Endometrial microvascular endothelial cells (primary cell): ENCODE data around the gene LCE3C. TPM values are rescaled to one million over a fixed set of nuclear protein-coding genes. Genes with fewer than 3 reads are reported as not detected.

Experiments
- total RNA-seq: library from RNA; depleted of rRNA; stranded (reverse); fragments of >200 nt; gene quantifications from one replicate; pipeline ENCODE4 v1.2.3, GENCODE V29; 2015; ENCODE audit errors: inconsistent ontology term

The LCE3C gene
- total RNA-seq, 1 donor from 2014 or later, result not detected

Other genes starting within 250 kb of the LCE3C start
- not detected for gene FLG2, start 240.2 kb upstream of the LCE3C start, total RNA-seq
- not detected for gene CRNN, start 186.0 kb upstream of the LCE3C start, total RNA-seq
- not detected for gene LCE5A, start 89.4 kb upstream of the LCE3C start, total RNA-seq
- not detected for gene CRCT1, start 85.8 kb upstream of the LCE3C start, total RNA-seq
- gene LCE3E, start 33.5 kb upstream of the LCE3C start, total RNA-seq, result not detected
- gene LCE3D, start 19.7 kb upstream of the LCE3C start, total RNA-seq, result not detected
- not detected for gene LCE3B, start 13.6 kb downstream of the LCE3C start, total RNA-seq
- gene LCE3A, start 22.9 kb downstream of the LCE3C start, total RNA-seq, result not detected
- not detected for gene LCE2D, start 63.1 kb downstream of the LCE3C start, total RNA-seq
- gene LCE2C, start 75.0 kb downstream of the LCE3C start, total RNA-seq, result not detected
- gene LCE2B, start 85.9 kb downstream of the LCE3C start, total RNA-seq, result not detected
- gene LCE2A, start 98.1 kb downstream of the LCE3C start, total RNA-seq, result not detected
- gene LCE4A, start 107.9 kb downstream of the LCE3C start, total RNA-seq, result not detected
- gene KPRP, start 157.8 kb downstream of the LCE3C start, total RNA-seq, result not detected
- gene LCE1F, start 174.9 kb downstream of the LCE3C start, total RNA-seq, result not detected
- not detected for gene LCE1E, start 186.0 kb downstream of the LCE3C start, total RNA-seq
- gene LCE1D, start 196.5 kb downstream of the LCE3C start, total RNA-seq, result not detected
- gene LCE1C, start 206.4 kb downstream of the LCE3C start, total RNA-seq, result not detected
- gene LCE1B, start 211.7 kb downstream of the LCE3C start, total RNA-seq, result not detected
- gene LCE1A, start 227.2 kb downstream of the LCE3C start, total RNA-seq, result not detected
- gene LCE6A, start 242.6 kb downstream of the LCE3C start, total RNA-seq, result not detected